GM12878 (cell line): ENCODE measurements around the gene KRT7. TPM values are rescaled to one million over a fixed set of nuclear protein-coding genes. Genes with fewer than 3 reads are reported as not detected.

Experiments used
- ATAC-seq: fragments of 200-7000 bp; cut with Tn5 transposase; 3 replicates; pipeline ENCODE4 v1.9.1; 2020; ENCODE audit warnings: mild to moderate bottlenecking, moderate library complexity
- BruUV-seq: library from RNA; stranded (reverse); fragments of 400-500 nt; replicated peaks from 2 replicates; lab custom pipeline; 2021; lab: Mats Ljungman, UMichigan
- CTCF ChIA-PET: fragments of 300-600 bp; sonication (Branson Sonifier 250); formaldehyde crosslinking; extraction: SDS; loops from one replicate; lab custom pipeline; 2021; ENCODE audit warnings: inconsistent platforms; lab: Yijun Ruan, JAX
- POLR2A ChIA-PET: fragments of 350-600 bp; formaldehyde crosslinking; extraction: SDS; loops from one replicate; lab custom pipeline; 2021; ENCODE audit warnings: inconsistent platforms; lab: Charles Lee
- RAD21 ChIA-PET: fragments of 300-600 bp; sonication (Branson Sonifier 250); formaldehyde crosslinking; loops from one replicate; lab custom pipeline; 2023; ENCODE audit warnings: antibody characterized with exemption; ENCODE audit not compliant: unreplicated experiment; lab: Charles Lee
- SMC1A ChIA-PET: fragments of 300-600 bp; sonication (Branson Sonifier 250); formaldehyde crosslinking; loops from one replicate; lab custom pipeline; 2023; ENCODE audit not compliant: unreplicated experiment, uncharacterized antibody; lab: Charles Lee
- DNase-seq: peaks from one replicate; pipeline ENCODE4 v3.0.0-alpha.2; 2011; ENCODE audit warnings: low read depth, low spot score
- FAIRE-seq: peaks from 3 replicates; lab custom pipeline; 2011; peaks lifted over from hg19 to GRCh38; lab: Jason Lieb, UNC
- H2AFZ ChIP-seq: 2 replicates; pipeline ENCODE4 v1.6.0; 2011; ENCODE audit warnings: low read depth, low read length, control low read depth; ENCODE audit not compliant: control insufficient read depth
- H3K27ac ChIP-seq: 2 replicates; pipeline ENCODE4 v1.5.1; 2011; ENCODE audit warnings: control low read depth; ENCODE audit not compliant: control insufficient read depth, insufficient read depth
- H3K27me3 ChIP-seq, 2 experiments: replicated peaks in 1 of 2; 2 replicates each; pipeline versions ENCODE4 v1.6.0 to v1.6.1; 2011; ENCODE audit warnings: low read length in 1 of 2; ENCODE audit not compliant: control insufficient read depth in 2 of 2, insufficient read depth in 2 of 2
- H3K36me3 ChIP-seq, 2 experiments: 2 replicates each; pipeline ENCODE4 v1.5.1; 2011; ENCODE audit warnings: low read length in 1 of 2; ENCODE audit not compliant: control insufficient read depth in 2 of 2, insufficient read depth in 2 of 2
- H3K4me1 ChIP-seq: 2 replicates; pipeline ENCODE4 v1.6.1; 2011; ENCODE audit warnings: mild to moderate bottlenecking, low read length, moderate library complexity, mixed read lengths; ENCODE audit not compliant: control insufficient read depth, insufficient read depth
- H3K4me2 ChIP-seq: 2 replicates; pipeline ENCODE4 v1.6.0; 2011; ENCODE audit warnings: control low read depth; ENCODE audit not compliant: control insufficient read depth, insufficient read depth
- H3K4me3 ChIP-seq: fragments of 200-600 bp; sonication (generic); 2 replicates; pipeline ENCODE4 v1.5.1; 2016
- H3K79me2 ChIP-seq: 2 replicates; pipeline ENCODE4 v1.6.0; 2011; ENCODE audit warnings: low read length; ENCODE audit not compliant: control insufficient read depth, insufficient read depth
- H3K9ac ChIP-seq: 2 replicates; pipeline ENCODE4 v1.8.0; 2011; ENCODE audit warnings: low read length, control low read depth, mixed read lengths; ENCODE audit not compliant: control insufficient read depth, insufficient read depth
- H3K9me3 ChIP-seq: replicated peaks from 3 replicates; pipeline ENCODE4 v1.5.1; 2011; ENCODE audit warnings: mild to moderate bottlenecking, low read length; ENCODE audit not compliant: control insufficient read depth, insufficient read depth
- H4K20me1 ChIP-seq: 2 replicates; pipeline ENCODE4 v1.6.0; 2011; ENCODE audit not compliant: control insufficient read depth, insufficient read depth
- BCL11A ChIP-seq: IDR thresholded peaks from 2 replicates; pipeline ENCODE4 v1.6.1; 2011; ENCODE audit warnings: low read depth, low read length
- CREB1 ChIP-seq: IDR thresholded peaks from 2 replicates; pipeline ENCODE4 v1.6.1; 2012; ENCODE audit warnings: low read depth, mild to moderate bottlenecking, inconsistent platforms
- CREM ChIP-seq: IDR thresholded peaks from 2 replicates; pipeline ENCODE4 v1.6.1; 2014; ENCODE audit warnings: antibody characterized with exemption, low read depth
- GABPA ChIP-seq: IDR thresholded peaks from 2 replicates; pipeline ENCODE4 v1.6.1; 2014; ENCODE audit warnings: antibody characterized with exemption, low read depth, mild to moderate bottlenecking, inconsistent platforms
- HCFC1 ChIP-seq: fragments of 150-350 bp; IDR thresholded peaks from 2 replicates; pipeline ENCODE4 v1.6.1; 2014; ENCODE audit warnings: low read length
- IKZF2 ChIP-seq, 2 experiments: fragments of 450-650 bp; IDR thresholded peaks; 2 replicates each; pipeline ENCODE4 v1.6.1; 2017; ENCODE audit warnings: mild to moderate bottlenecking in 2 of 2, moderate library complexity in 2 of 2
- JUNB ChIP-seq: IDR thresholded peaks from 2 replicates; pipeline ENCODE4 v1.6.1; 2016; ENCODE audit warnings: antibody characterized with exemption, mild to moderate bottlenecking
- NBN ChIP-seq: fragments of 450-650 bp; IDR thresholded peaks from 2 replicates; pipeline ENCODE4 v1.6.1; 2016
- SIN3A ChIP-seq: IDR thresholded peaks from 2 replicates; pipeline ENCODE4 v1.6.1; 2012; ENCODE audit warnings: low read depth, low read length, improper control_type of control experiment
- SKIL ChIP-seq: fragments of 450-650 bp; IDR thresholded peaks from 2 replicates; pipeline ENCODE4 v1.6.1; 2017; ENCODE audit warnings: mild to moderate bottlenecking, low read depth, inconsistent platforms; ENCODE audit not compliant: poor library complexity, severe bottlenecking
- SP1 ChIP-seq: IDR thresholded peaks from one replicate; pipeline ENCODE4 v1.6.1; 2011; ENCODE audit warnings: low read depth, low read length
- SREBF2 ChIP-seq: IDR thresholded peaks from 2 replicates; pipeline ENCODE4 v1.6.1; 2012; ENCODE audit warnings: mild to moderate bottlenecking, low read length
- TARDBP ChIP-seq: IDR thresholded peaks from 2 replicates; pipeline ENCODE4 v1.6.1; 2016; ENCODE audit warnings: borderline replicate concordance
- ZNF217 ChIP-seq: fragments of 450-650 bp; IDR thresholded peaks from 2 replicates; pipeline ENCODE4 v1.6.1; 2017; ENCODE audit warnings: antibody characterized with exemption, mild to moderate bottlenecking
- ZNF622 ChIP-seq: fragments of 450-650 bp; IDR thresholded peaks from 2 replicates; pipeline ENCODE4 v1.6.1; 2017; ENCODE audit warnings: mild to moderate bottlenecking, inconsistent platforms
- WGBS: methylation state at CpG from one replicate; pipeline ENCODE4 v1.1.6; 2016; ENCODE audit warnings: low lambda C conversion rate; ENCODE audit not compliant: insufficient replicate concordance, insufficient coverage; ENCODE audit errors: missing lambda C conversion rate; 5-methylcytosine and 5-hydroxymethylcytosine counted together
- in situ Hi-C: fragments of 300-500 bp; cut with MboI; formaldehyde crosslinking; loops from 9 replicates; pipeline ENCODE4 v1.14.3; 2018; ENCODE audit warnings: mixed read lengths
- intact Hi-C: fragments of 100-400 bp; cut with micrococcal nuclease; formaldehyde crosslinking; loops from one replicate; pipeline ENCODE4 v1.14.2; 2022; ENCODE audit not compliant: unreplicated experiment
- polyA plus RNA-seq, 11 experiments: library from polyadenylated mRNA; depleted of rRNA in 4 of 11; unstranded in 6 of 11; stranded (reverse) in 5 of 11; fragments of >200 nt; fragmentation: Nextera tagmentation in 4 of 11; fragmentation: Illumina TruSeq in 1 of 11; extraction: Ambion mirVana in 4 of 11; extraction: Trizol in 1 of 11; gene quantifications; 1 replicate in 1 of 11; 2 replicates in 10 of 11; pipeline versions ENCODE4 v1.2.1 to v1.2.3, GENCODE V29; 2011 to 2016; ENCODE audit warnings: inconsistent platforms in 2 of 11, missing spikeins in 2 of 11, low read depth in 1 of 11
- total RNA-seq, 4 experiments: library from RNA; depleted of rRNA in 3 of 4; stranded (reverse); fragments of >200 nt in 3 of 4; fragmentation: Illumina TruSeq in 1 of 4; extraction: Trizol in 1 of 4; gene quantifications; 2 replicates each; pipeline versions ENCODE4 v1.2.1 to v1.2.3, GENCODE V29; 2013 to 2021
- TF ChIP-seq, protein P1 (sequence below): IDR thresholded peaks from 2 replicates; pipeline ENCODE4 v1.6.1; 2012; ENCODE audit warnings: low read depth, low read length, improper control_type of control experiment

KRT7 gene
- total and polyA plus RNA-seq, 10 of the 15 experiments (the other 5 are each of a cell fraction or from before 2014, with no cell fraction given) = 0.90 to 18.7 (median 4.8) TPM

- no peak for TF ChIP-seq SKIL
- TF ChIP-seq NBN = no peak
- no peak for TF ChIP-seq HCFC1
- no peak for TF ChIP-seq SP1
- TF ChIP-seq SREBF2 = no peak
- TF ChIP-seq, protein P1, sequence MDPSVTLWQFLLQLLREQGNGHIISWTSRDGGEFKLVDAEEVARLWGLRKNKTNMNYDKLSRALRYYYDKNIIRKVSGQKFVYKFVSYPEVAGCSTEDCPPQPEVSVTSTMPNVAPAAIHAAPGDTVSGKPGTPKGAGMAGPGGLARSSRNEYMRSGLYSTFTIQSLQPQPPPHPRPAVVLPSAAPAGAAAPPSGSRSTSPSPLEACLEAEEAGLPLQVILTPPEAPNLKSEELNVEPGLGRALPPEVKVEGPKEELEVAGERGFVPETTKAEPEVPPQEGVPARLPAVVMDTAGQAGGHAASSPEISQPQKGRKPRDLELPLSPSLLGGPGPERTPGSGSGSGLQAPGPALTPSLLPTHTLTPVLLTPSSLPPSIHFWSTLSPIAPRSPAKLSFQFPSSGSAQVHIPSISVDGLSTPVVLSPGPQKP = no peak
- TF ChIP-seq ZNF217 = no peak
- no peak for TF ChIP-seq BCL11A
- TF ChIP-seq SIN3A = no peak
- TF ChIP-seq JUNB = no peak
Measured at GRCh38 chr12:52254965-52255751, 22.1 kb downstream of the KRT7 start (continued).

DNA sequence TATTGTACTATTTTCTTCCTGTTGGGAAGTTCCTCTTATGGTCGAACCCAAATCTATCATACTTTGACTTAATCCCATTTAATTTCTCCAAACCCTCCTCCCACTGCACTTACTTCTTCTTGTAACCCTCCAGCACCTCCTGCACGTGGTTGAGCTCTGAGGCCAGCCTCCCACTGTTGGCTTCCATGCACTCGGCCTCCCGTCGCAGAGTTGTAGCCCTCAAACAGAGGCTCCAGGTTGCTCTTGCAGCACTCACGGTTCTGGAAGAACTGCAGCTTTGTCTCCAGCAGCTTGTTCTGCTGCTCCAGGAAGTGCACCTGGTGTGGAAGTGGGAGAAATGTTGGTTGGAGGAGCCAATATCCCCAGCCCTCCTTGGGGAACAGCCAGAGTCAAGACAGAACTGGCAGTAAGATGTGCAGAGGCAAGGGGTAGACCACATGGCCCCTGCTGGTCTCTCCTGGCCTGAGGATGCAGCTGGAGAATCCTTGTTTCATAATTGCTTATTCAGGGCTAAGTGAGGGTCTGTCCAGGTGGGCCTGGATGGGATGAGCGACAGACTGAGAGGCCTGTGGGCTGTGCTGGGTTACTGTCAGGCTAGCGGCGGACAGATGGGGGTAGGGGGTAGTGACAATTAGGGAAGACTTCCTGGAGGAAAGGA, 23.0 kb downstream of the KRT7 start:
- RAD21 ChIA-PET = no interaction called here
- no peak for FAIRE-seq

More for the DNA sequence above, 23.0 kb downstream of the KRT7 start:
- intact Hi-C loops (no loop called here), in situ Hi-C loops (no loop called here)
- ChIA-PET CTCF (interaction anchor here (0.8 to 1.8 kb wide), 4 partner anchors 13 to 34 kb away, joined by 3 to 4 read pairs (median 4); no protein-coding TSS in a partner anchor), POLR2A (no interaction called here), SMC1A (no interaction called here)
- BruUV-seq = no TSS peak
- Histone ChIP-seq H3K27ac (no peak overlapping the region), H3K4me2 (no peak overlapping the region), H3K9ac (no peak overlapping the region), H4K20me1 (no peaks in the 10 kb centered on the region), H3K9me3 (no peaks in the 10 kb centered on the region), H3K36me3 (no peaks in the 10 kb centered on the region), H3K4me3 (no peak overlapping the region), H2AFZ (no peak overlapping the region), H3K4me1 (no peaks in the 10 kb centered on the region)
- DNase-seq (no peak), ATAC-seq (no peak)
- WGBS = 53% methylated on average over 9 of the region's 9 CpGs
- TF ChIP-seq TARDBP (no peak), CREB1 (no peak), GABPA (no peak), ZNF622 (no peak), IKZF2 (IDR thresholded peaks at IDR 0.05) (no peak), SIN3A (no peak), CREM (no peak)
- TF ChIP-seq, all 136 proteins: peak for 0
- H3K27me3 ChIP-seq = peaks cover 1 to 2% of the 10 kb centered on the region in 2 experiments; a peak in 2 of 4 replicates
- H3K79me2 ChIP-seq = no peaks in the 10 kb centered on the region
